Progenitor cell of endocrine pancreas (in vitro differentiated cells): ENCODE measurements around the gene SOX18. TPM values are rescaled to one million over a fixed set of nuclear protein-coding genes. Genes with fewer than 3 reads are reported as not detected.

ENCODE experiments used
- DNase-seq: peaks from one replicate; pipeline ENCODE4 v3.0.0; 2021; ENCODE audit warnings: low spot score; ENCODE audit not compliant: unreplicated experiment
- H3K27ac Mint-ChIP-seq: 2 replicates; pipeline ENCODE4 v1.8.0; 2021; ENCODE audit warnings: mild to moderate bottlenecking, moderate library complexity, mixed read lengths
- H3K27me3 Mint-ChIP-seq: 2 replicates; pipeline ENCODE4 v1.8.0; 2021; ENCODE audit warnings: mixed read lengths
- H3K36me3 Mint-ChIP-seq: 2 replicates; pipeline ENCODE4 v1.8.0; 2022; ENCODE audit warnings: mixed read lengths; ENCODE audit not compliant: insufficient read depth
- H3K4me1 Mint-ChIP-seq: 2 replicates; pipeline ENCODE4 v1.8.0; 2021; ENCODE audit warnings: low read depth, mixed read lengths
- H3K4me3 Mint-ChIP-seq: 2 replicates; pipeline ENCODE4 v1.8.0; 2021; ENCODE audit warnings: low read depth, mild to moderate bottlenecking, moderate library complexity, mixed read lengths
- H3K9me3 Mint-ChIP-seq: 2 replicates; pipeline ENCODE4 v1.8.0; 2021; ENCODE audit warnings: low read depth, mixed read lengths
- total RNA-seq: library from RNA; stranded (reverse); gene quantifications from 2 replicates; pipeline ENCODE4 v1.2.1, GENCODE V29; 2021
- TF ChIP-seq, protein P1 (sequence below): fragments of 200-600 bp; sonication (generic); IDR thresholded peaks from one replicate; pipeline ENCODE4 v1.5.0; 2021; ENCODE audit warnings: antibody characterized with exemption, mild to moderate bottlenecking; ENCODE audit not compliant: unreplicated experiment

The SOX18 gene
- total RNA-seq, 1 donor from 2014 or later: not detected

- Mint-ChIP-seq H3K9me3 (no peaks in the 10 kb centered on the region), H3K27ac (no peak overlapping the region), H3K4me3 (no peak overlapping the region), H3K36me3 (no peaks in the 10 kb centered on the region), H3K4me1 (no peaks in the 10 kb centered on the region), H3K27me3 (peaks cover 55% of the 10 kb centered on the region)
- no peak for DNase-seq
- TF ChIP-seq, protein P1, sequence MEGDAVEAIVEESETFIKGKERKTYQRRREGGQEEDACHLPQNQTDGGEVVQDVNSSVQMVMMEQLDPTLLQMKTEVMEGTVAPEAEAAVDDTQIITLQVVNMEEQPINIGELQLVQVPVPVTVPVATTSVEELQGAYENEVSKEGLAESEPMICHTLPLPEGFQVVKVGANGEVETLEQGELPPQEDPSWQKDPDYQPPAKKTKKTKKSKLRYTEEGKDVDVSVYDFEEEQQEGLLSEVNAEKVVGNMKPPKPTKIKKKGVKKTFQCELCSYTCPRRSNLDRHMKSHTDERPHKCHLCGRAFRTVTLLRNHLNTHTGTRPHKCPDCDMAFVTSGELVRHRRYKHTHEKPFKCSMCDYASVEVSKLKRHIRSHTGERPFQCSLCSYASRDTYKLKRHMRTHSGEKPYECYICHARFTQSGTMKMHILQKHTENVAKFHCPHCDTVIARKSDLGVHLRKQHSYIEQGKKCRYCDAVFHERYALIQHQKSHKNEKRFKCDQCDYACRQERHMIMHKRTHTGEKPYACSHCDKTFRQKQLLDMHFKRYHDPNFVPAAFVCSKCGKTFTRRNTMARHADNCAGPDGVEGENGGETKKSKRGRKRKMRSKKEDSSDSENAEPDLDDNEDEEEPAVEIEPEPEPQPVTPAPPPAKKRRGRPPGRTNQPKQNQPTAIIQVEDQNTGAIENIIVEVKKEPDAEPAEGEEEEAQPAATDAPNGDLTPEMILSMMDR: no peak
Observed at GRCh38 chr20:64045346-64046011, 4.0 kb downstream of the SOX18 start.

DNA sequence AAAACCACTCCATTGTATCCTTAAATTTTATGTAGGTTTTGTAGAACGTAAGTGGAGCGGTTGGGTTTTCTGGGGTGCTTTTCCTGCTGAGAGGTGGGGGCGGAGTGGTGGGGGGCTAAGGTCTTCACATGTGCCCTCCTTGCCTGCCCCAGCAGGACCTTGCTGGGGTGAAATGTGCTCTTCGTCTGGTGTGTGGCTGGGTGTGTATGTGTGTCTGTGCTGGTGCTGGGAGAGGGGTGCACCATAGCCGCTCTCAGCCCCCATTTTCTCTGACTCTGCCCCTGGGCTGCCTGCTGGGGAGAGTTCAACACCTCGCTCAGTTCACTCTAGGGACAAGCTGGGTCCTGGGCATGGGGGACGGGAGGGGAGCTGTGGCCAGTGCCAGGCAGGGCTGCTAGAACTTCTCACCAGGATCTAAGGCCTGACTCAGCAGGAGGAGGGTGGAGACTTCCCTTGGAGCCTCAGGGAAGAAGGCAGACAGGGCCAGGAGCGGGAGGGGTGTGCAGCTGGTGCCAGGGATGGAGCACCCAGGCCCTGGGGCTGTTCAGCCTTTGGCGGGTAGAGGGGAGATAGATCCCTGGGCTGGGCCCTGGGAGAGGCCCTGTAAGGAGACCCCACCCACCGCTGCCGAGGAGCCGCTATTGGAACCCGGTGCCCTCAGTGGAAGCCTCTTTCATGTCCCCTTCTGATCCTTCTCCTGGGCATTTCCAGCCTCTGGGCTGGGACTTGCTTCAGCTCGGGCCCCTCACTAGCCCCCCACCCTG, 4.8 kb downstream of the SOX18 start:
- H3K9me3 Mint-ChIP-seq: no peaks in the 10 kb centered on the region
- H3K36me3 Mint-ChIP-seq: no peaks in the 10 kb centered on the region
- no peak overlapping the region for H3K4me3 Mint-ChIP-seq
- H3K4me1 Mint-ChIP-seq: no peaks in the 10 kb centered on the region
- no peak overlapping the region for H3K27ac Mint-ChIP-seq
- peaks cover 55% of the 10 kb centered on the region for H3K27me3 Mint-ChIP-seq
- no peak for DNase-seq
- TF ChIP-seq, protein P1: no peak

DNA sequence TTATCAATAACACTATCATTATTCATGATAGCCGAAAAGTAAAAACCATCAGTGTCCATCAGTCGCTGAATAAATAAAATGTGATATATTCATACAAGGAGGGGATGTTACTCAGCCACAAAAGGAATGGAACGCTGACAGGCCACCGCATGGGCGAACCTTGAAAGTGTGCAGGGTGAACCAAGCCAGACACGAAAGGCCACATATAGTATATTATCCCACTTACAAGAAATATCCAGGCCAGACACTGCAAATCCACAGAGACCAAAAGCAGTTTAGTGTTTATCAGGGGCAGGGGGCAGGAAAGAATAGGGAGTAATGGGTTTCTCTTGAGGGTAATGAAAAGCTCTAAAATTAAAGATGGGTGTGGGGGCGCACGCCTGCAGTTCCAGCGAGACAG, 5.7 kb downstream of the SOX18 start:
- Mint-ChIP-seq H3K4me3 (no peak overlapping the region), H3K9me3 (no peaks in the 10 kb centered on the region), H3K4me1 (peaks cover 2% of the 10 kb centered on the region), H3K27me3 (peaks cover 52% of the 10 kb centered on the region), H3K36me3 (no peaks in the 10 kb centered on the region), H3K27ac (no peak overlapping the region)
- no peak for DNase-seq
- TF ChIP-seq, protein P1: no peak

GRCh38 chr20:64042054-64042781, 7.2 kb downstream of the SOX18 start:
- TF ChIP-seq, protein P1: no peak
- no peaks in the 10 kb centered on the region for H3K36me3 Mint-ChIP-seq
- peaks cover 48% of the 10 kb centered on the region for H3K27me3 Mint-ChIP-seq
- no peaks in the 10 kb centered on the region for H3K9me3 Mint-ChIP-seq
- H3K4me1 Mint-ChIP-seq: peaks cover 4% of the 10 kb centered on the region
- DNase-seq: no peak
- peak overlapping the region; percentile 42 for H3K4me3 Mint-ChIP-seq
- no peak overlapping the region for H3K27ac Mint-ChIP-seq

- Mint-ChIP-seq H3K4me3 (no peak overlapping the region), H3K27me3 (peaks cover 43% of the 10 kb centered on the region)
Observed at GRCh38 chr20:64041781-64042053, 7.7 kb downstream of the SOX18 start.

More at GRCh38 chr20:64041781-64042053, 7.7 kb downstream of the SOX18 start:
- Mint-ChIP-seq H3K36me3 (no peaks in the 10 kb centered on the region), H3K27ac (no peak overlapping the region), H3K9me3 (no peaks in the 10 kb centered on the region), H3K4me1 (peaks cover 4% of the 10 kb centered on the region)
- DNase-seq: no peak
- TF ChIP-seq, protein P1: no peak
